Activated CD8-positive, alpha-beta memory T cell treated with anti-CD3 and anti-CD28 coated beads, Interleukin-2, amount 10 ng/mL, durations not matched to agents 7 days and 5 days (primary cell): Measurements from ENCODE around the gene ADGRD1. TPM values are rescaled to one million over a fixed set of nuclear protein-coding genes. Genes with fewer than 3 reads are reported as not detected.
"Not testable (repeated sequence)": the region's sequence is repeated elsewhere in the genome, so short reads cannot be mapped to it uniquely, and the experiment has no call there.

ENCODE experiments used
- ATAC-seq: fragments of 150-1000 bp; cut with Tn5 transposase; one replicate; pipeline ENCODE4 v1.10.0; 2021; ENCODE audit warnings: moderate library complexity
- CTCF ChIA-PET: fragments of 350-600 bp; sonication (Branson Sonifier 250); formaldehyde crosslinking; loops from one replicate; lab custom pipeline; 2021; ENCODE audit warnings: antibody characterized with exemption; lab: Charles Lee
- DNase-seq: peaks from one replicate; pipeline ENCODE4 v3.0.0-alpha.2; 2020
- H3K27ac Mint-ChIP-seq: one replicate; pipeline ENCODE4 v1.8.0; 2021; ENCODE audit warnings: mild to moderate bottlenecking, mixed read lengths
- H3K27me3 Mint-ChIP-seq: one replicate; pipeline ENCODE4 v1.8.0; 2021; ENCODE audit warnings: mixed read lengths
- H3K36me3 Mint-ChIP-seq: one replicate; pipeline ENCODE4 v1.8.0; 2021; ENCODE audit warnings: mild to moderate bottlenecking, mixed read lengths
- H3K4me1 Mint-ChIP-seq: one replicate; pipeline ENCODE4 v1.8.0; 2021; ENCODE audit warnings: mixed read lengths
- H3K4me3 Mint-ChIP-seq: one replicate; pipeline ENCODE4 v1.8.0; 2021; ENCODE audit warnings: mild to moderate bottlenecking, moderate library complexity, mixed read lengths
- H3K9me3 Mint-ChIP-seq: one replicate; pipeline ENCODE4 v1.8.0; 2022; ENCODE audit warnings: low read depth, mixed read lengths
- total RNA-seq, 2 experiments: library from RNA; stranded (reverse); gene quantifications; one replicate each; pipeline ENCODE4 v1.2.3, GENCODE V29; 2021

Gene ADGRD1
- total RNA-seq, 2 experiments from 2014 or later, result 0.23 to 2.2 TPM

DNA sequence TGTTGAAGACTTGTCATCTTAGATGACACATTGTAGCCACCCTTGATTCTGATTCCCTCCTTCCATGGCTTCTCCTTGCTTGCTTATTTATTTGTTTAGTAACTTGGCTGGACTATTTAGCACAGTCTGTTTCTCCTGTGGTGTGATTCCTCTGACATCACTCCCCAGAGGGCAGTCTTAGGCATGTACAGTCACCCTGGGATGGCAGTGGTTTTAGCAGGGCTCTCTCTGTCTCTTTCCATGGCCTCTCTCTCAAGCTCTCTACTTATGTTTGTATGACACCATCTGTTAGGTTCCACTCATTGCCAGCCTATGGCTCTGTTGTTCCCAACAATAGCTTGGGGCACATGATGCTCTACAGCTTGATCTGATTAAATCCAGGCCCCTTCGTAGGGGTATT, 158.3 kb downstream of the ADGRD1 start:
- ATAC-seq, result no peak

DNA sequence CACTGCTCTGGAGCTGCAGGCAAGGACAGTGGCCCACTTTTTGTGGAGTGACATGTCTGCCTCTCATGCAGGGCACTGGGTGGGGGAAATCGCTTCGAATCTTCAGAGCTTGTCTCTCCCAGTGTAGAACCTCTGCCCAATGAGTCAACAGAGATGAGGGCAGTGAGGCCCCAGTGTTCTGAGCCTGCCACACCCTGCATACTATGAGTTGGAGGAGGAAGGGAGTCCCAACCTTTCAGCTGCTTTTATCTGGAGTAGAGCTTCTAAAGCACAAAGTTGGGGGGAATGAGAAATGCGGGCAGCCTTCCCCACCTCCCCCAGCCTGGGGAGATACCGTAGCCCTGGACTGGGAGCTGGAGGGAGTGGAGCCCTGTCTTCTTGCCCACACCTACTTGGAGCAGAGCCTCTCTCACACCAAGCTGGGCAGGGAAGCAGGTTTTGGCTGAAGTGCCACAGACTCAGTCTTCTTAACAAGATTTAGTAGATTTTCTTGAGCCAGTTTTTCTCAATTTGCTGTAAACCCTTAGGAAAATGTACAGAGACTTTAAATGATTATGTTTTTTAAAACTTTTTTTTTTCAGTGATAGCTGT, 159.1 kb downstream of the ADGRD1 start:
- ATAC-seq, result no peak
- peaks cover 16% of the 10 kb centered on the region for H3K27me3 Mint-ChIP-seq
- no peaks in the 10 kb centered on the region for H3K4me1 Mint-ChIP-seq
- no peak overlapping the region for H3K27ac Mint-ChIP-seq
- no peak overlapping the region for H3K4me3 Mint-ChIP-seq
- H3K9me3 Mint-ChIP-seq, result no peaks in the 10 kb centered on the region
- no peaks in the 10 kb centered on the region for H3K36me3 Mint-ChIP-seq
- CTCF ChIA-PET, result interaction anchor here (1.0 to 1.3 kb wide), 2 partner anchors 9 to 19 kb away, joined by 4 read pairs; no protein-coding TSS in a partner anchor
- DNase-seq, result no peak

More for the DNA sequence above, 158.3 kb downstream of the ADGRD1 start:
- DNase-seq, result no peak
- H3K4me1 Mint-ChIP-seq, result no peaks in the 10 kb centered on the region
- no peak overlapping the region for H3K27ac Mint-ChIP-seq
- H3K4me3 Mint-ChIP-seq, result no peak overlapping the region
- no peaks in the 10 kb centered on the region for H3K9me3 Mint-ChIP-seq
- peaks cover 16% of the 10 kb centered on the region for H3K27me3 Mint-ChIP-seq
- H3K36me3 Mint-ChIP-seq, result no peaks in the 10 kb centered on the region
- CTCF ChIA-PET, result interaction anchor here (1.3 kb wide), 1 partner anchor 8 kb away, joined by 4 read pairs; no protein-coding TSS in a partner anchor

DNA sequence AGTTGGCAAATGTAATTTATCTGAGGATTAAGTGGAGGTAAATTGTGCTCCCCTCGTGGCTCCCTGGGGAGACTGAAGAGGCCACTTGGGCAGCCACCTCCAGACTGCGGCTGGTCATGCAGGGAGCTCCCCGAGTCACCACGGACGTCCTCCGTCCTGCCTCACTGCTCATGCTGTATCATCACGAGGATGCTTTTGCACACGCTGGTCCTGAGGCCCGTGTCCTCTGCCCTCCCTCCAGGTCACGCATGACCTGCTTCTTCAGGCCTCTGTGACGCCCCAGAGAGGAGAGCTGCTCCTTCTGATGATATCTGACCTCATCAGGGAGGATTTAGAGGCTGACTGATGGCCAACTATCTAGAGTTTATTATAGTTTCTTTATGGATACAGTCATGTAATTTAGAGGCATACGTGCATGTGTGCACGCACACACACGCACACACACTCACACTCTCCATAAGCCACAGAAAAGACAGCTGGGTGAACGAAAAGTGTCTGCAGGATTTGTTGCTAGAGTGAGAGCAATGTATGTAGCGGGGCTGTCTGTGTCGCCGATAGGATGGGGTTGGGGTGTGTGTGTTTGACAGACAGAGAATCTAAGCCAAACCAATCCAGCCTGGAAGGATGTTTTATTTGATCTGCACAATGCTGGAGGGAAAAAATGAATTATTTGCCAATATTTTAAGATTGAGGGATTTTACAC, 160.0 kb downstream of the ADGRD1 start:
- H3K27ac Mint-ChIP-seq, result no peak overlapping the region
- H3K4me1 Mint-ChIP-seq, result no peaks in the 10 kb centered on the region
- H3K36me3 Mint-ChIP-seq, result no peaks in the 10 kb centered on the region
- H3K27me3 Mint-ChIP-seq, result peaks cover 16% of the 10 kb centered on the region
- H3K4me3 Mint-ChIP-seq, result no peak overlapping the region
- H3K9me3 Mint-ChIP-seq, result no peaks in the 10 kb centered on the region
- CTCF ChIA-PET, result interaction anchor here (1.0 to 1.1 kb wide), 2 partner anchors 9 to 18 kb away, joined by 4 to 7 read pairs; no protein-coding TSS in a partner anchor
- ATAC-seq (no peak), DNase-seq (no peak)

DNA sequence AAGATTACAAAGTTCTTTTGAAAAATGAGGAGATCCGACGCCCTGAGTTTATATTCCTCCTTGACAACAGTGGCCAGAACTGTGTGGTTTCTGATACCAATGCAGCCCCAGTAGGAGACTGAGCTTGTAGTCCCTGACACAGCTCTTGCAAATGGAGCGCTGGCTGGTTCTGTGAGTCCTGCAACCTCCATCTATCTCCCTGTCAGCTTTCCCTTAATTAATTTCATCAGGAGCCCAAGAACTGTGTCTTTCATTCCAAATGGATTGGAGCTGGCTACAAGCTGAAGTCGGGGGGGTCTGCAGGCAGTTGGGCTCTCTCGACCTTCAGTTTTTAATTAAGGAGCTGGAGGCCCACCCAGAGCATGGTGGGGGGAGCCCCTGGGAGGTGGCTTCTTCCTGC, 160.6 kb downstream of the ADGRD1 start:
- no peaks in the 10 kb centered on the region for H3K9me3 Mint-ChIP-seq
- ATAC-seq (no peak), DNase-seq (no peak)
- no peaks in the 10 kb centered on the region for H3K4me1 Mint-ChIP-seq
- peaks cover 16% of the 10 kb centered on the region for H3K27me3 Mint-ChIP-seq
- no peak overlapping the region for H3K27ac Mint-ChIP-seq
- no peak overlapping the region for H3K4me3 Mint-ChIP-seq
- CTCF ChIA-PET, result interaction anchor here (1.1 kb wide), 1 partner anchor 9 kb away, joined by 7 read pairs; no protein-coding TSS in a partner anchor
- H3K36me3 Mint-ChIP-seq, result no peaks in the 10 kb centered on the region

DNA sequence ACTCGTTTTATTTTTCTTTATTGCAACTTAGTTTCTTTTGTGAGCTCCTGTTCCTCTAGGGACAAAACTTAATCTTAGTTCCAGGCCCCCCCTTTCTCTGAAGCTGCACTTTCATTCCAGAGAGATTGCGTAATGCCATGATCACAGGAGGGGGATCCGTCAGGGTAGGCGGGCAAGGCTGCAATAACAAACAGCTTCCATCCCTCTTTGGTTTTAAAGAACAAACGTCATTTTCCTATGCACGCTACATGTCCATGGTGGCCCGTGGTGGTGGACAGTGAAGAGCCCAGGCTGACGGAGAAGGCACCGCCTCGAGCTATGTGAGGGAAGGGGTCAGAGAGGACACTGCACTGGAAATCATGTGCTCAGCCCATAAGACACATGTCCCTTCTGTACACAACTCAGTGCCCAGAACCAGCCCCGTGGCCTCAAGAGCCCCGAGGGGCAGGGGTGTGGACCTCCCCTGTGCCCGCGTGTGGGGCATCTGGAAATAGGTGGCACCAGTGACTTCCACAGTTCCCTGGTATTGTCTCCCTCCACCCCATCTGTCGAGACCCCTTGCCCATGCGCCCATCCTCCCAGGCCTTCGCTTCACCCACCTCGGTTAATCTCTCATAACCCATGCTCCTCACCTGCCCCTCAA, 161.4 kb downstream of the ADGRD1 start:
- H3K27me3 Mint-ChIP-seq, result peaks cover 16% of the 10 kb centered on the region
- H3K36me3 Mint-ChIP-seq, result no peaks in the 10 kb centered on the region
- no peak for DNase-seq
- ATAC-seq, result no peak
- no peaks in the 10 kb centered on the region for H3K9me3 Mint-ChIP-seq
- H3K27ac Mint-ChIP-seq, result no peak overlapping the region
- no peak overlapping the region for H3K4me3 Mint-ChIP-seq
- CTCF ChIA-PET, result interaction anchor here (1.1 kb wide), 1 partner anchor 10 kb away, joined by 7 read pairs; no protein-coding TSS in a partner anchor
- H3K4me1 Mint-ChIP-seq, result no peaks in the 10 kb centered on the region

DNA sequence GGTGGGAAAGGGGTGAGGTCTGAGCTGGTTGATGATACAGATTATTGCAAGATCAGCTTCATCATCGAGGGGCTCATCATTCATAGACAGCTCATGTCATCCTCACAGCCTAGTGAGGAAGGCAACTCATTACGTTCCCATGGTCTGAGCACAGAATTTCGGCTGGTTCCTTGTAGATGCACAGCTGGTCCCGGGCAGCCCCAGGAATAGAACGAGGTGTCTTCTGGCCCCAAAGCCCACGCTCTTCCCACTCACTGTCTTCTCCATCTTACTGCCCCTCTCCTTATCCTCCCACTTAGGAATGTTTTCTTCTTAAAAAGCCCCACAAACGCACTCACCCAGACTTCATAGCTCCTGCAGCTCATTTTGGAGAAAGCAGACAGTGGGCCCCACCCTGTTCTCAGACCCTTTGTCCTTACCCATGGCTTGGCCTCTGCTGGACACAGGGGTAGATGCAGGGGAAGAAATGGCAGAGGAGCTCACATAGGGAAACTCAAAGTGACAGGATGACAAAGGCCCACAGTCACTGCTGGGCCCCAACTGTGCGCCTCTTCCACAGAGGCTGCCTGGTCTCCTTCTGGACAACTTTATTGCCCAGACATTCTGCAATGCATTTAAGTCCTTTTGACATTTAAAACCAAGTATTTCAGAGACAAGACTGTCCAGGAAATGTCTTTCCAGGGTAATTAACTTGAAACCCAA, 162.2 kb downstream of the ADGRD1 start:
- H3K9me3 Mint-ChIP-seq, result no peaks in the 10 kb centered on the region

DNA sequence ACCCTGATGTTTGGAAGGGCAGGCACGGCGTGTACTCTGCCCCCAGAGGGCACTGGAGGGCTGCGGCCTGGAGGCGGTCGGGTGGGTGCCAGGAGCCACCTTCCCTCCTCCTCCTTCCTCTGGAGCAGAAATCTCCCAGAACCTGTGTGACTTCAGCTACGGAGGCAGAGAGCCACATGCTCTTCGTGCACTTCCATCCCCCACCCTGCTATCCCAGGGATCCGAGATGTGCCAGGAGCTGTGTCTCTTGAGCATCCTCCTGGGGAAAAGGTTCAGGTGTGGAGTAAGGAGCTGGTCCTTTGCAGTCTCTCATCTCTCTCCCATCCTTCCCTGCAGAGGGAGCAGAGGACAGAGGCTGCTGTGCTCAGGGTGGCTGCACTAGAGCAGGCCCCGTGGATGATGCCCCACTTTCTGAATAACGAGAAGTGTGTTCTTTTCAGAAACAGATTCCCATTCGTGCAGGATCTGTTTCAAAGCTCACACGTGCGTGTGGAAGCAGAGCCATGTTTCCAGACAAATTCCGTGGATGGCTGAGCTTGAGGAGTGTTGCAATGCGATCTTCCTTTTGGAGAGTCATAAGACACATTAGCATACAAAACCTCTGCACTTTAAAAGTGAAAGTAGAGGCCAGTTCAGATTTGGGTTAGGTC, 162.9 kb downstream of the ADGRD1 start:
- CTCF ChIA-PET, result interaction anchor here (1.5 kb wide), 1 partner anchor 23 kb away, joined by 3 read pairs; no protein-coding TSS in a partner anchor
- Mint-ChIP-seq H3K4me1 (no peaks in the 10 kb centered on the region), H3K9me3 (no peaks in the 10 kb centered on the region), H3K4me3 (no peak overlapping the region), H3K36me3 (no peaks in the 10 kb centered on the region), H3K27me3 (peaks cover 11% of the 10 kb centered on the region), H3K27ac (no peak overlapping the region)
- ATAC-seq, result no peak
- DNase-seq, result no peak

More for the DNA sequence above, 162.2 kb downstream of the ADGRD1 start:
- H3K27me3 Mint-ChIP-seq, result peaks cover 14% of the 10 kb centered on the region
- ATAC-seq, result no peak
- no peak overlapping the region for H3K27ac Mint-ChIP-seq
- no peaks in the 10 kb centered on the region for H3K36me3 Mint-ChIP-seq
- no peak overlapping the region for H3K4me3 Mint-ChIP-seq
- DNase-seq, result no peak
- CTCF ChIA-PET, result interaction anchor here (1.5 kb wide), 1 partner anchor 23 kb away, joined by 3 read pairs; no protein-coding TSS in a partner anchor
- no peaks in the 10 kb centered on the region for H3K4me1 Mint-ChIP-seq

- peaks cover 6% of the 10 kb centered on the region for H3K27me3 Mint-ChIP-seq
- no peak overlapping the region for H3K4me3 Mint-ChIP-seq
- H3K27ac Mint-ChIP-seq, result no peak overlapping the region
- no peaks in the 10 kb centered on the region for H3K9me3 Mint-ChIP-seq
- CTCF ChIA-PET, result interaction anchor here (0.9 to 1.5 kb wide), 2 partner anchors 12 to 24 kb away, joined by 3 to 4 read pairs; no protein-coding TSS in a partner anchor
- H3K36me3 Mint-ChIP-seq, result no peaks in the 10 kb centered on the region
- no peaks in the 10 kb centered on the region for H3K4me1 Mint-ChIP-seq
- DNase-seq (no peak), ATAC-seq (no peak)
Measured at GRCh38 chr12:131117438-131118245, 163.9 kb downstream of the ADGRD1 start.

GRCh38 chr12:131118371-131118770, 164.7 kb downstream of the ADGRD1 start:
- Mint-ChIP-seq H3K4me1 (no peaks in the 10 kb centered on the region), H3K36me3 (no peaks in the 10 kb centered on the region), H3K9me3 (no peaks in the 10 kb centered on the region), H3K4me3 (no peak overlapping the region), H3K27me3 (peaks cover 6% of the 10 kb centered on the region), H3K27ac (no peak overlapping the region)
- no peak for ATAC-seq
- CTCF ChIA-PET, result no interaction called here
- DNase-seq, result no peak

DNA sequence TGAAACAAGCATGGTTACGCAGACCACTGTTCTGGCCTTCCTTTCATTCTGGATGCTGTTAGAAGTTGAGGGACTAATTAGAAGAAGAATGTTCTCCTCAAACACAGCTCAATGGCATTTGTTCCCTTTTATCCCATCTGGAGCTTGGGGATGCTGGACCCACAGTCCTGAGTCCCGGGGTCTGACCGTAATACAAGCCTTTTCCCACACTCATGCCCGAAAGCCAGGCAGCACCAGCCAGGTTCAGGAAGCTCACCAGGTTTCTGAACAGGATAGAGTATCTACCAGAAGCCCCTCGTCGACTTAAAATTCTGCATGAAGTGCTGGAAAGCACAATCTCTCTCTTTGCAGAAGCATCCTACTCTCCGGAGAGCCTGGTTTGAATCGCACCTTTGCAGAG, 165.6 kb downstream of the ADGRD1 start:
- H3K36me3 Mint-ChIP-seq, H3K9me3 Mint-ChIP-seq, CTCF ChIA-PET: not testable (repeated sequence)

GRCh38 chr12:131119936-131120335, 166.2 kb downstream of the ADGRD1 start:
- CTCF ChIA-PET, result interaction anchor here (1.0 kb wide), 1 partner anchor 15 kb away, joined by 3 read pairs; no protein-coding TSS in a partner anchor
- H3K4me1 Mint-ChIP-seq, result no peaks in the 10 kb centered on the region
- H3K36me3 Mint-ChIP-seq, result no peaks in the 10 kb centered on the region
- no peak overlapping the region for H3K4me3 Mint-ChIP-seq
- ATAC-seq (no peak), DNase-seq (no peak)
- H3K27ac Mint-ChIP-seq, result no peak overlapping the region
- no peaks in the 10 kb centered on the region for H3K27me3 Mint-ChIP-seq
- H3K9me3 Mint-ChIP-seq, result no peaks in the 10 kb centered on the region

More for the DNA sequence above, 165.6 kb downstream of the ADGRD1 start:
- H3K27ac Mint-ChIP-seq, H3K27me3 Mint-ChIP-seq, H3K4me1 Mint-ChIP-seq, H3K4me3 Mint-ChIP-seq, ATAC-seq, DNase-seq: not testable (repeated sequence)

- CTCF ChIA-PET, result interaction anchor here (1.0 kb wide), 1 partner anchor 16 kb away, joined by 3 read pairs; no protein-coding TSS in a partner anchor
- Mint-ChIP-seq H3K27me3 (no peaks in the 10 kb centered on the region), H3K36me3 (no peaks in the 10 kb centered on the region)
Measured at GRCh38 chr12:131120831-131121271, 167.1 kb downstream of the ADGRD1 start.

More at GRCh38 chr12:131120831-131121271, 167.1 kb downstream of the ADGRD1 start:
- H3K9me3 Mint-ChIP-seq, result no peaks in the 10 kb centered on the region
- H3K4me3 Mint-ChIP-seq, result no peak overlapping the region
- no peak overlapping the region for H3K27ac Mint-ChIP-seq
- ATAC-seq (no peak), DNase-seq (no peak)
- H3K4me1 Mint-ChIP-seq, result no peaks in the 10 kb centered on the region
